ENCODE results near the gene HLA-DRA. TPM values are rescaled to one million over a fixed set of nuclear protein-coding genes. Genes with fewer than 3 reads are reported as not detected.
"Not testable (repeated sequence)": the region's sequence is repeated elsewhere in the genome, so short reads cannot be mapped to it uniquely, and the experiment has no call there.

Gene HLA-DRA
- total RNA-seq, 3 donors from 2014 or later = 69.0 to 333 (median 115) TPM

GRCh38 chr6:32462609-32463008 is 22.9 kb downstream of the HLA-DRA start:
- Histone ChIP-seq H3K4me1 (ENCODE audit: low read depth) (no peaks in the 10 kb centered on the region), H3K4me3 (no peak overlapping the region), H3K36me3 (ENCODE audit: low read depth) (no peaks in the 10 kb centered on the region), H3K9me3 (no peaks in the 10 kb centered on the region)
- no peak for DNase-seq
- no peak for TF ChIP-seq CTCF (IDR thresholded peaks at IDR 0.05)
- ATAC-seq = no peak
- intact Hi-C loops (cut with DNase I, micrococcal nuclease) = no loop called here

GRCh38 chr6:32467743-32468503 is 28.2 kb downstream of the HLA-DRA start:
- H3K36me3 ChIP-seq (ENCODE audit: low read depth); intact Hi-C loops (cut with DNase I, micrococcal nuclease); H3K4me1 ChIP-seq (ENCODE audit: low read depth); ATAC-seq; H3K4me3 ChIP-seq; DNase-seq; H3K9me3 ChIP-seq: not testable (repeated sequence)

DNA sequence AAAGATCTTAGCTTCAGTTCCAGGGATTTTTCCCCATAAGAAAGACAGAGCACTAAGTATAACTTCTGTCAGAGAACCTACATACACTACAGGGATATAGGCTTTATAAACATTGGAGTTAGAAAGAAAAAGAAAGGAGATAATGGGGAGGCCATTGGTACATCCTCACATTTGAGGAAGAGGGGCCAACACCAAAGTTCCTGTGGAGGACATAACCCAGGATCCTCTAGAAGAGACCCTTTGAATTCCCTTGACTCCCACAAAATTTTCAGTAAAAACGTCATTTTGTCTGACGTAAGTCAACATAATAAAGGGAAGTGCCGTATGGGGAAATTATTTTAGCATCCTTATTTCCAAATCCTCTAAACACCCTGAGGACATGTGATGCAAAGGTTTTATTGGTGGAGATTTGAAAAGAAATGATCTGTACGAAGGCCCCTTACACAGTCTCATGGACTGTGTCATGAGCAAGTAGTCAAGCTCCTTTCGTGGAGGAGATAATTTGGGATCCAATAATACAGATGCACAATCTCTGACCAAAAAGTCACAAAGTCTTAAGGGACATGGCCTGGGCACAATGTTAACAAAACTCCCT is 33.2 kb downstream of the HLA-DRA start:
- ATAC-seq = peak; percentile 8

GRCh38 chr6:32473376-32474348 is 34.0 kb downstream of the HLA-DRA start:
- H3K9me3 ChIP-seq; H3K4me3 ChIP-seq; intact Hi-C loops (cut with DNase I, micrococcal nuclease); H3K36me3 ChIP-seq (ENCODE audit: low read depth); H3K4me1 ChIP-seq (ENCODE audit: low read depth): not testable (repeated sequence)
- ATAC-seq (peak; percentile 98), DNase-seq (peak; percentile 23 to 48 (median 35))

More for the DNA sequence above, 33.2 kb downstream of the HLA-DRA start:
- no peak for TF ChIP-seq CTCF (IDR thresholded peaks at IDR 0.05)
- Histone ChIP-seq H3K4me1 (ENCODE audit: low read depth) (no peaks in the 10 kb centered on the region), H3K4me3 (no peak overlapping the region), H3K36me3 (ENCODE audit: low read depth) (no peaks in the 10 kb centered on the region), H3K9me3 (no peaks in the 10 kb centered on the region)
- intact Hi-C loops (cut with DNase I, micrococcal nuclease) = no loop called here
- no peak for DNase-seq

GRCh38 chr6:32475392-32476206 is 35.9 kb downstream of the HLA-DRA start:
- Histone ChIP-seq H3K4me1 (ENCODE audit: low read depth) (no peaks in the 10 kb centered on the region), H3K36me3 (ENCODE audit: low read depth) (no peaks in the 10 kb centered on the region), H3K4me3 (no peak overlapping the region), H3K9me3 (no peaks in the 10 kb centered on the region)
- ATAC-seq = no peak
- intact Hi-C loops (cut with DNase I, micrococcal nuclease) = no loop called here
- no peak for TF ChIP-seq CTCF (IDR thresholded peaks at IDR 0.05)
- DNase-seq = no peak
